Measurements from ENCODE around the gene ADARB1.

Gene ADARB1

DNA sequence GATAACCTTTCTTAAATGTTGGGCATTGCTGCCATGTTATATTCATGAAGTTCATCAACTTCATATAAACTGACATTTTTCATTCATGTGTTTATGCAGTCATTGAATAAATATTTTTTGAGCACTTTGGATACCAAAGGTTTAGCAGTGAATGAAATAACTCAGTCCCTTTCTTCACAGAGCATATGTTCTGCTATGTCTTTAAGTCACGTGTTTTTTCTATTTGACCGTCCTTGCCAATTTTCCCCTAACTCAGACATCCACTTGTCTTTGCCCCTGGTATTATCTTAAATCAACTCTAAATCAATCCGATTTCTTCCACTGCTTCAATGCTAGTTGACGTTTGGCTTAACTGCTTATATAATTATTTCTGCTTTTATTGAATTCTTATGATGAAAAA is 16.6 kb downstream of the ADARB1 start:
- TF ChIP-seq, protein P1, sequence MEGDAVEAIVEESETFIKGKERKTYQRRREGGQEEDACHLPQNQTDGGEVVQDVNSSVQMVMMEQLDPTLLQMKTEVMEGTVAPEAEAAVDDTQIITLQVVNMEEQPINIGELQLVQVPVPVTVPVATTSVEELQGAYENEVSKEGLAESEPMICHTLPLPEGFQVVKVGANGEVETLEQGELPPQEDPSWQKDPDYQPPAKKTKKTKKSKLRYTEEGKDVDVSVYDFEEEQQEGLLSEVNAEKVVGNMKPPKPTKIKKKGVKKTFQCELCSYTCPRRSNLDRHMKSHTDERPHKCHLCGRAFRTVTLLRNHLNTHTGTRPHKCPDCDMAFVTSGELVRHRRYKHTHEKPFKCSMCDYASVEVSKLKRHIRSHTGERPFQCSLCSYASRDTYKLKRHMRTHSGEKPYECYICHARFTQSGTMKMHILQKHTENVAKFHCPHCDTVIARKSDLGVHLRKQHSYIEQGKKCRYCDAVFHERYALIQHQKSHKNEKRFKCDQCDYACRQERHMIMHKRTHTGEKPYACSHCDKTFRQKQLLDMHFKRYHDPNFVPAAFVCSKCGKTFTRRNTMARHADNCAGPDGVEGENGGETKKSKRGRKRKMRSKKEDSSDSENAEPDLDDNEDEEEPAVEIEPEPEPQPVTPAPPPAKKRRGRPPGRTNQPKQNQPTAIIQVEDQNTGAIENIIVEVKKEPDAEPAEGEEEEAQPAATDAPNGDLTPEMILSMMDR (IDR thresholded peaks at IDR 0.05) = no peak

DNA sequence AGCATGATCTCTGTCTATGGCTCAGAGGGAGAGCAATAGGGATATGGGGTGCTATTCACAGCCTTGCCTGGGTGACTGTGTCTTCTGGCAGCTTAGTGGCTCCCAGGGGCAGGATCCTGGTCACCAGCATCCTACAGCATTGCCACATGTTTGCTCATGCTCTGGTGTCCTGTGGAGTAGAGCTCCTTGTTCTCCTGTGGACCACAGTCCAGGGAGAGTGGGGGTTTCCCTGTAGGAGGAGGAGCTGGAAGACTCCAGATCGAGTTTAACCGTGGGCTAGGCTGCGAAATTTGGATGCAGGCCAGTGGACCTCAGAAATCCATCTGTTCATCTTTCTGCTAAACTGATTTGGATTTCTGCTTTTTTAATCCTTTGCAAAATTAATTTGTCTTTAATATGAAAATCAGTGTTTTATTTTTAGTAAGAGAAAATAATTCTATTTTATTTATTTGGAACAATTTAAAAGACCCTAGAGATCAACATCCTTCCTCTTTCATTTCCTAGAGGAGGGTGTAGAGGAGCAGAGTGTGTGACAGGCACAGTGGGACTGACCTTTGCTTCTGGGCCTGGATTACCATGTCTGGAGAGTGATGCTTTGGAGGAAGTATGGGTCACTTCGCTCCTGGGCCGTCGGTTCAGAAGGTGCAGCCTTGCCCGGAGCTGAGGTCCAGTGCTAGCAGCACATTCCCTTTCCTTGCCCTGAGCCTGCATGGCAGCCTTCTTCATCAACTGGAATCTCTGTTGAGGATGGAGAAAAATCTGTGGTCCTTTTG is 17.4 kb downstream of the ADARB1 start:
- TF ChIP-seq, protein P1 (IDR thresholded peaks at IDR 0.05) = no peak

DNA sequence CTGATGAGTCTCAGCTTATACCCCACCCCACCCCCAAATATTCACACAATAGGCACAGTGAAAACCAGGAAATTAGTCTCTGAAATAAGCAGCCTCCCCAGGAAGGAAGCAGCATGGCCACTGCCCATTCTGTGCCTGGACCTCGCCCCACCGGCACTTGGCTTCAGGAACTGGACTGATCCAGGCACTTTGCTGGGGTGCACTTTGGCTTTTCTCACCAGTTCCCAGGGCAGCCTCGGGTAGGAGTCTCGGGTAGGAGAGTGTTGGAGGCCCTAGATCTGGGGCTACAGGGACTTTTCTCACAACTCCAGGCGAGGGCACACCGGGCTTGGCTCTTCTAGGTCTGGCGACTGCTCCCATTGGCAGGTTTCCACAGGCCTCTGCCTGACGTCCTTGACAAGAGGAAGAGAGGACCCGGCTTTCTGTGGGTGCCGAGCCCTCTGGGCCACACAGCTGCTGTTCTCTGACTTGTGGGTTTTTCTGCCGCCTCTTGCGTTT is 18.7 kb downstream of the ADARB1 start:
- TF ChIP-seq, protein P1 (IDR thresholded peaks at IDR 0.05) = no peak

DNA sequence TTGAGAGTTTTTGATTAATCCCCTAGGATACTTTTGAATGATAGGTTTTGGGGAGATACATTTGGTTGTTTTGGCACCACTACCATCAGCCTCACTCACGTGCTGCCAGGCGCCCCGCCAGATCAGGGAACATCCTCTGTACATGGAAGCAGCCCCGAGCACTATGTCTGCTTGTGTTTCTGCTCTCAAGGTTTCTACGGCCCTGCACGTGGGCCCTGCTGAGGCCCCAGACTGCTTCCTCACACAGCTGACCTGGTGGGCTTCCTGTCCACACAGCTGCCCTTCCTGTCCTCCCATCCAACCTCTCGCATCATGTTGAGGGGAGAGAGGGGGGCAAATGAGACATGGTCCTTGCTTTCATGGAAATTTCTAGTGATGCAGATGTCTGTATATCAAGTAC is 20.0 kb downstream of the ADARB1 start:
- TF ChIP-seq, protein P1 (IDR thresholded peaks at IDR 0.05) = no peak

DNA sequence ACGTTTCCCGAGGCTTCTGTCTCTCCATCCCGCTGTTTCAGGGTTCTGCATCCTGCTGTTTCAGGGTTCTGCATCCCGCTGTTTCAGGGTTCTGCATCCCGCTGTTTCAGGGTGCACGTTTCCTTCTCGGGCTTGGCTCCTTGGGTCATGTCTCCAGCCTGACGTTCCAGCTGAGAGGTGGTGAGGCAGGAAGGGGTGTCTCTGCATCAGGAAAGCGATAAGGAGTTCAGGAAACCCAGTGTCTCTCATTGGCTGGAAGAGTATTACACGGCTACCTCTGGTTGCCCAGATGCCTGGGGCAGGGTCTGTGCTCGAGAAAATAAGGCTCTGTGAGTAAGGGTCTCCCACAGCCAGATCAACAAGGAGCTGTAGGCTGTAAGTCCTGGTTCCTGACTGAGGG is 21.1 kb downstream of the ADARB1 start:
- TF ChIP-seq, protein P1 (IDR thresholded peaks at IDR 0.05) = no peak

DNA sequence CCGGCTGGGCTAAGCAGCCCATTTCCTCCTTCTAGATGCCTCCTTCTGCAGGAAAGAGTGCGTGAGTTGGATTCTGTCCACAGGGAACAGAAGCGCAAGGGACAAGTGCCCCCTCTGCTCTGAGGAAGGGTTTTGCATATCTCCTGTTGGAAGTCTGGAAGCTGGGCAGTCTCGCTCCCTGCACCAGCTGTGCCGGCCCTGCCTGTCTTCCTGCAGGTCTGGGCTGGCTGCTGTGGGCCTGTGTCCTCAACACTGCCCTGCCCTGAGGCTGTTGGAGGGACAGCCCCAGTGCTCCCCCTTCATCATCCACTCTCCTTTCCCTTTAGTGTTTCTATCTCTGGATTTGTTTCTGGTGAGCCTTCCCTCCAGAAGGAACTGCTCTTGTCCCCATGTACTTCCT is 21.8 kb downstream of the ADARB1 start:
- TF ChIP-seq, protein P1 (IDR thresholded peaks at IDR 0.05) = no peak

DNA sequence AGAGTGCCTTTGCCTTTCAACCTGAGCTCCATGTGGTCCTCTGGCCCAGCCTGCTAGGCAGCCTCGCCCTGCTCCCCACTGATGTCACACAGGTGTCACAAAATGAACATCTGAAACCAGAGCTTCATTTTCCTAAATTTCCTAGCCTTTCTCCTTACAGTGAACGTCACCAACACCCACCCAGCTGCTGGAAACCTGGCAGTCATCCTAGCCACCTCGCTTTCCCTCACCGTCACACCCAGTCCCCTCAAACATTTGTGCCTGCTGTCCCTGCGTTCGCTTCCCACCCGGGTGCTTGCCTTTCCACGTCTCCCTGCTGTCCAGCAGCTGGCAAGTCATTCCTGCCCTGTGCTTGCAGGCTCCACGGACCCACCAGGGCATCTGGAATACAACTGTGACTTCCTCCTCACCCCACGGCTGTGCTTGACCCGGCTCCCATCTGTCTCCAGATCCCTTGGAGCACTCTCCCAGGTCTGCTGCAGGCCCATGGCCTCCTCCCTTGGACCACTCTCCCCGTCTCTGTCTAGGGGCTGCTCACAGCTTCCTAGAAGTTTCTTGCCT is 23.5 kb downstream of the ADARB1 start:
- TF ChIP-seq, protein P1 (IDR thresholded peaks at IDR 0.05) = no peak

All from LNCAP (cell line).